HL-60 (cell line): ENCODE data around the gene LRRC1.

Source experiments
- DNase-seq, 2 experiments: peaks; one replicate each; pipeline ENCODE4 v3.0.0-alpha.2; 2010 to 2020; ENCODE audit warnings: low read depth in 1 of 2, low spot score in 1 of 2
- H3K27ac ChIP-seq: fragments of 250-450 bp; sonication (Bioruptor Pico); replicated peaks from 2 replicates; pipeline ENCODE4 v1.5.1; 2020; ENCODE audit warnings: mild to moderate bottlenecking, moderate library complexity
- H3K27me3 ChIP-seq: fragments of 250-450 bp; sonication (Bioruptor Pico); 2 replicates; pipeline ENCODE4 v1.5.1; 2021; ENCODE audit warnings: mild to moderate bottlenecking, moderate library complexity; ENCODE audit not compliant: insufficient read depth, poor library complexity, severe bottlenecking
- H3K4me3 ChIP-seq: replicated peaks from 2 replicates; pipeline ENCODE4 v1.5.1; 2011; ENCODE audit warnings: mild to moderate bottlenecking, control low read depth, low read length; ENCODE audit not compliant: insufficient read depth
- GABPA ChIP-seq: IDR thresholded peaks from 2 replicates; pipeline ENCODE4 v1.6.1; 2012; ENCODE audit warnings: low read depth
- POLR2AphosphoS5 ChIP-seq: IDR thresholded peaks from 2 replicates; pipeline ENCODE4 v1.6.1; 2012; ENCODE audit warnings: low read depth
- SPI1 ChIP-seq: IDR thresholded peaks from 2 replicates; pipeline ENCODE4 v1.6.1; 2012; ENCODE audit warnings: low read depth, mild to moderate bottlenecking, borderline replicate concordance
- TF ChIP-seq, protein P1 (sequence below): IDR thresholded peaks from 2 replicates; pipeline ENCODE4 v1.6.1; 2012; ENCODE audit warnings: low read depth; ENCODE audit not compliant: insufficient replicate concordance
- TF ChIP-seq, protein P2 (sequence below): IDR thresholded peaks from one replicate; pipeline ENCODE4 v1.5.1; 2011; ENCODE audit warnings: low read length, control low read depth, inconsistent platforms; ENCODE audit not compliant: insufficient read depth

The LRRC1 gene

DNA sequence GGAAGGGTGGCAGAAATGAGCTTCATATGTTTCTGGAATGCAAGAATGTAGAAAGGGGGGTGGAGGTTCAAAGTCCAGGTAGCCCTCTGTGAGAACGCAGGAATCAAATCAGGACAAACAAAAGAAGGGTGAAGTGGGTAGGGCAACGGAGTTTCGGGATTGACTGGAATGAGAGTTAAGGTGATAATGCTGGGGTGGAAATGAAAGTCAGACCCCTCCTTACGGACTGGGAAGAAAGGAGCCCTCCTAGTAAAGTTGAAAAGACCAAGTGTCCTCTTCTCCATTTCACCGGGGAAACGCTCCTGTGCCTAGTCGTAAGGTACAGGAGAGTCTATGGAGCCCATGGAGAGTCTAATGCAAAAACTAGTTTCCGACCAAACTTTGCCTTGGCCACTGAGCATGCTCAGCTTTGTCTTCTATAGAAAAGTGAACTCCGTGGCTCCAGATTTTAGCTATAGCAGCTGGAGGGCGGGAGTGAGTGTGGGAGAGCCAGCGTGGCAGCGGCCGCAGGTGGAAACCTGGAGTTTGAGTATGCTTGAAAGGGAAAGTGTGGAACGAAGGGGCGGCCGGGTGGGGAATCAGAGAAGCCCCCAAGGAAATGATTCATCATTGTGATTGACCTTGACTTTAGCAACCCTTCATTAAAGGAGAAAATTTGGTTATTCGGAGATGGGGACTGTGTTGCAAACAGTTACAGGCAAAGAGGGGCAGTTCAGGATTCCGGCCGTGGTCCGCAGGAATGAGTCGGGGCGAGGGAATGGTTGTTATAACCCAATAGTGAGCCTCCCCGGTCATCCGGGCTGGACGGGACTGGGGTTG is 1.3 kb upstream of the LRRC1 start:
- Histone ChIP-seq H3K27me3 (peaks cover 30% of the 10 kb centered on the region), H3K4me3 (peak overlapping the region; percentile 61), H3K27ac (no peak overlapping the region)
- DNase-seq: peak; percentile 12 to 58
- no peak for TF ChIP-seq SPI1
- no peak for TF ChIP-seq POLR2AphosphoS5
- TF ChIP-seq, protein P1, sequence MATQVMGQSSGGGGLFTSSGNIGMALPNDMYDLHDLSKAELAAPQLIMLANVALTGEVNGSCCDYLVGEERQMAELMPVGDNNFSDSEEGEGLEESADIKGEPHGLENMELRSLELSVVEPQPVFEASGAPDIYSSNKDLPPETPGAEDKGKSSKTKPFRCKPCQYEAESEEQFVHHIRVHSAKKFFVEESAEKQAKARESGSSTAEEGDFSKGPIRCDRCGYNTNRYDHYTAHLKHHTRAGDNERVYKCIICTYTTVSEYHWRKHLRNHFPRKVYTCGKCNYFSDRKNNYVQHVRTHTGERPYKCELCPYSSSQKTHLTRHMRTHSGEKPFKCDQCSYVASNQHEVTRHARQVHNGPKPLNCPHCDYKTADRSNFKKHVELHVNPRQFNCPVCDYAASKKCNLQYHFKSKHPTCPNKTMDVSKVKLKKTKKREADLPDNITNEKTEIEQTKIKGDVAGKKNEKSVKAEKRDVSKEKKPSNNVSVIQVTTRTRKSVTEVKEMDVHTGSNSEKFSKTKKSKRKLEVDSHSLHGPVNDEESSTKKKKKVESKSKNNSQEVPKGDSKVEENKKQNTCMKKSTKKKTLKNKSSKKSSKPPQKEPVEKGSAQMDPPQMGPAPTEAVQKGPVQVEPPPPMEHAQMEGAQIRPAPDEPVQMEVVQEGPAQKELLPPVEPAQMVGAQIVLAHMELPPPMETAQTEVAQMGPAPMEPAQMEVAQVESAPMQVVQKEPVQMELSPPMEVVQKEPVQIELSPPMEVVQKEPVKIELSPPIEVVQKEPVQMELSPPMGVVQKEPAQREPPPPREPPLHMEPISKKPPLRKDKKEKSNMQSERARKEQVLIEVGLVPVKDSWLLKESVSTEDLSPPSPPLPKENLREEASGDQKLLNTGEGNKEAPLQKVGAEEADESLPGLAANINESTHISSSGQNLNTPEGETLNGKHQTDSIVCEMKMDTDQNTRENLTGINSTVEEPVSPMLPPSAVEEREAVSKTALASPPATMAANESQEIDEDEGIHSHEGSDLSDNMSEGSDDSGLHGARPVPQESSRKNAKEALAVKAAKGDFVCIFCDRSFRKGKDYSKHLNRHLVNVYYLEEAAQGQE: no peak
- TF ChIP-seq, protein P2, sequence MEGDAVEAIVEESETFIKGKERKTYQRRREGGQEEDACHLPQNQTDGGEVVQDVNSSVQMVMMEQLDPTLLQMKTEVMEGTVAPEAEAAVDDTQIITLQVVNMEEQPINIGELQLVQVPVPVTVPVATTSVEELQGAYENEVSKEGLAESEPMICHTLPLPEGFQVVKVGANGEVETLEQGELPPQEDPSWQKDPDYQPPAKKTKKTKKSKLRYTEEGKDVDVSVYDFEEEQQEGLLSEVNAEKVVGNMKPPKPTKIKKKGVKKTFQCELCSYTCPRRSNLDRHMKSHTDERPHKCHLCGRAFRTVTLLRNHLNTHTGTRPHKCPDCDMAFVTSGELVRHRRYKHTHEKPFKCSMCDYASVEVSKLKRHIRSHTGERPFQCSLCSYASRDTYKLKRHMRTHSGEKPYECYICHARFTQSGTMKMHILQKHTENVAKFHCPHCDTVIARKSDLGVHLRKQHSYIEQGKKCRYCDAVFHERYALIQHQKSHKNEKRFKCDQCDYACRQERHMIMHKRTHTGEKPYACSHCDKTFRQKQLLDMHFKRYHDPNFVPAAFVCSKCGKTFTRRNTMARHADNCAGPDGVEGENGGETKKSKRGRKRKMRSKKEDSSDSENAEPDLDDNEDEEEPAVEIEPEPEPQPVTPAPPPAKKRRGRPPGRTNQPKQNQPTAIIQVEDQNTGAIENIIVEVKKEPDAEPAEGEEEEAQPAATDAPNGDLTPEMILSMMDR: no peak
- no peak for TF ChIP-seq GABPA

DNA sequence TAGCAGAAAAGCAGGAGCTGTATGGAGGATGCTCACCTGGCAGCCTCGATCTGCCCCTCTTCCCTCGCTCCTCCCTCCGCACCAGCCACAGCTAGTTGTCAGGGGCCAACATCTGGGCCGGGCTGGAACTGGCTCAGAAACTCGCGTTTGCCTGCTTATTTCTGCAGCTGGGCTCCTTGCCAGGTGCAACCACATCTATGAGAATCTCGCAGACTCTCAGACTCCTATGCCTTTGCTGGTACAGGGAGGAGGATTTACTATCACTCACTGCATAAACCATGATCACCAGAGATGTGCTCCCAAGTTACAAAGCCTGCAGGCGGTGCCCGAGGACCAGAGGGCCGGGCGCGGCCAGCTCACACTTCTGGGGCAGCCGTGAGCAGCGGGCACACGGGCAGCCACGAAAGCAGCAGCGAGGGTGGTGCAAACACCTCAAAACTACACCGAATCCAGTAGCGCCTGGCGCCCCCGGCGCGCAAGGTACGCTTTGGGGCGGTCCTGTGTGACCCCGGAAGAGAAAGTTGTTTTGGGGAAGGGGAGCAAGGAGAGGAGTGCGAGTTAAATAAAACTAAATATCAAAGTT is 577 bp upstream of the LRRC1 start:
- peak; percentile 5 to 36 for DNase-seq
- Histone ChIP-seq H3K27me3 (peaks cover 30% of the 10 kb centered on the region), H3K27ac (peak overlapping the region; percentile 48), H3K4me3 (peak overlapping the region; percentile 61)
- TF ChIP-seq POLR2AphosphoS5: no peak
- no peak for TF ChIP-seq SPI1

DNA sequence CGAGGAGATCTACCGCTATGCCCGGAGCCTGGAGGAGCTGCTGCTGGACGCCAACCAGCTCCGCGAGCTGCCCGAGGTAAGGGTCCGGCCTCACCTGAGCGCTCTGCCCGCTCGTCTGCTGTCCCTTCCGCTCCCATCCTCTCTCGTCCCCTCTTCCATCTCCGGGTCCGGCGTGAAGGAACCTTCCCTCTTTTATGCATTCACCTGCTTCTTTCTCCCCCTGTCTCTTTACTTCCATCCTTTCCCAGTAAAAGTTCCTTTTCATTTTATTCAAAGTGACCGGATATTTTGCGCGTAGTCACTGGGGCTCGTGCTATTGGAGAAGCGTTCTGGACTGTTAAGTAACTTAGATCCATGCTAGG is 516 bp downstream of the LRRC1 start:
- DNase-seq: peak in 1 of 2 experiments; percentile 7
- peak overlapping the region; percentile 61 for H3K4me3 ChIP-seq
- no peak overlapping the region for H3K27ac ChIP-seq

More for the DNA sequence above, 516 bp downstream of the LRRC1 start:
- no peak for TF ChIP-seq SPI1
- TF ChIP-seq, protein P1: no peak
- TF ChIP-seq GABPA: no peak
- TF ChIP-seq POLR2AphosphoS5: no peak
- TF ChIP-seq, protein P2: no peak
- peaks cover 30% of the 10 kb centered on the region for H3K27me3 ChIP-seq
